HepG2 (cell line): ENCODE measurements around the gene PRSS48. TPM values are rescaled to one million over a fixed set of nuclear protein-coding genes. Genes with fewer than 3 reads are reported as not detected.
A peak's percentile ranks its signal among the peaks of the same experiment; 100 is the strongest.

Experiments
- CEBPG ChIP-seq: IDR thresholded peaks from 2 replicates; pipeline ENCODE4 v1.6.1; 2016
- EP300 ChIP-seq, 3 experiments: sonication (generic) in 1 of 3; formaldehyde crosslinking in 1 of 3; IDR thresholded peaks; 2 replicates each; pipeline versions ENCODE4 v1.5.1 to v1.6.1; 2011 to 2020; ENCODE audit warnings: low read depth in 2 of 3, low read length in 2 of 3, borderline replicate concordance in 1 of 3, improper control_type of control experiment in 1 of 3, mild to moderate bottlenecking in 1 of 3, missing genetic modification reagents in 1 of 3, moderate library complexity in 1 of 3
- ESRRA ChIP-seq: sonication (generic); formaldehyde crosslinking; IDR thresholded peaks from 2 replicates; pipeline ENCODE4 v1.5.1; 2020; ENCODE audit warnings: mild to moderate bottlenecking, low read depth, missing genetic modification reagents
- HNF4G ChIP-seq, 2 experiments: sonication (generic) in 1 of 2; formaldehyde crosslinking in 1 of 2; IDR thresholded peaks; 2 replicates each; pipeline versions ENCODE4 v1.4.0 to v1.6.1; 2011 to 2020; ENCODE audit warnings: borderline replicate concordance in 2 of 2, low read depth in 2 of 2, mild to moderate bottlenecking in 2 of 2, low read length in 1 of 2, missing genetic modification reagents in 1 of 2, moderate library complexity in 1 of 2
- KDM1A ChIP-seq: IDR thresholded peaks from 2 replicates; pipeline ENCODE4 v1.6.1; 2016; ENCODE audit warnings: missing compliant biosample characterization
- KDM5A ChIP-seq: fragments of 200-600 bp; sonication (generic); IDR thresholded peaks from 2 replicates; pipeline ENCODE4 v1.7.0; 2018; ENCODE audit warnings: antibody characterized with exemption, mild to moderate bottlenecking, low read length, borderline replicate concordance
- MIXL1 ChIP-seq: IDR thresholded peaks from 2 replicates; pipeline ENCODE4 v1.6.1; 2016
- NFE2L1 ChIP-seq: sonication (generic); formaldehyde crosslinking; IDR thresholded peaks from 2 replicates; pipeline ENCODE4 v1.4.0; 2020; ENCODE audit warnings: missing genetic modification reagents, mild to moderate bottlenecking, borderline replicate concordance
- POGZ ChIP-seq: sonication (generic); formaldehyde crosslinking; IDR thresholded peaks from 2 replicates; pipeline ENCODE4 v1.4.0; 2020; ENCODE audit warnings: mild to moderate bottlenecking, missing genetic modification reagents
- SIX1 ChIP-seq: sonication (generic); formaldehyde crosslinking; IDR thresholded peaks from 2 replicates; pipeline ENCODE4 v1.4.0; 2020; ENCODE audit warnings: missing genetic modification reagents, borderline replicate concordance
- SOX6 ChIP-seq, 2 experiments: fragments of 450-650 bp in 1 of 2; sonication (generic) in 1 of 2; formaldehyde crosslinking in 1 of 2; IDR thresholded peaks; 2 replicates each; pipeline versions ENCODE4 v1.4.0 to v1.6.1; 2017 to 2020; ENCODE audit warnings: antibody characterized with exemption in 1 of 2, mild to moderate bottlenecking in 1 of 2, missing genetic modification reagents in 1 of 2
- THRA ChIP-seq: sonication (generic); formaldehyde crosslinking; IDR thresholded peaks from 2 replicates; pipeline ENCODE4 v1.4.0; 2020; ENCODE audit warnings: missing genetic modification reagents, borderline replicate concordance
- TRIM24 ChIP-seq: sonication (generic); formaldehyde crosslinking; IDR thresholded peaks from 2 replicates; pipeline ENCODE4 v1.8.0; 2022; ENCODE audit warnings: mild to moderate bottlenecking, missing genetic modification reagents
- ZFP82 ChIP-seq: sonication (generic); formaldehyde crosslinking; IDR thresholded peaks from 2 replicates; pipeline ENCODE4 v1.5.1; 2020; ENCODE audit warnings: mild to moderate bottlenecking, missing genetic modification reagents, borderline replicate concordance
- ZMYM4 ChIP-seq: sonication (generic); formaldehyde crosslinking; IDR thresholded peaks from 2 replicates; pipeline ENCODE4 v1.8.1; 2023; ENCODE audit warnings: mild to moderate bottlenecking, missing genetic modification reagents
- ZNF644 ChIP-seq: IDR thresholded peaks from 2 replicates; pipeline ENCODE4 v1.6.1; 2016; ENCODE audit warnings: low read depth
- polyA plus RNA-seq, 8 experiments: library from polyadenylated mRNA; depleted of rRNA in 3 of 8; stranded (reverse) in 7 of 8; unstranded in 1 of 8; fragments of >200 nt; fragmentation: Illumina TruSeq in 4 of 8; extraction: Trizol in 4 of 8; gene quantifications; 2 replicates each; pipeline versions ENCODE4 v1.2.1 to v1.2.3, GENCODE V29; 2011 to 2016; ENCODE audit warnings: low read depth in 4 of 8, missing spikeins in 1 of 8, mixed read lengths in 1 of 8; ENCODE audit not compliant: insufficient read depth in 1 of 8
- total RNA-seq, 5 experiments: library from RNA; depleted of rRNA; stranded (reverse); fragments of >200 nt; fragmentation: Illumina TruSeq; extraction: Trizol; gene quantifications; 2 replicates each; pipeline ENCODE4 v1.2.3, GENCODE V29; 2016; ENCODE audit warnings: low read depth in 1 of 5
- TF ChIP-seq, protein P1 (sequence below): sonication (generic); formaldehyde crosslinking; IDR thresholded peaks from 2 replicates; pipeline ENCODE4 v1.5.1; 2020; ENCODE audit warnings: missing genetic modification reagents, mild to moderate bottlenecking, borderline replicate concordance
- TF ChIP-seq, protein P2 (sequence below): sonication (generic); formaldehyde crosslinking; IDR thresholded peaks from 2 replicates; pipeline ENCODE4 v1.4.0; 2020; ENCODE audit warnings: missing genetic modification reagents
- TF ChIP-seq, protein P3 (sequence below): sonication (generic); formaldehyde crosslinking; IDR thresholded peaks from 2 replicates; pipeline ENCODE4 v1.4.0; 2020; ENCODE audit warnings: missing genetic modification reagents
- TF ChIP-seq, protein P4 (sequence below): IDR thresholded peaks from 2 replicates; pipeline ENCODE4 v1.6.1; 2016; ENCODE audit warnings: low read depth

The PRSS48 gene
- total and polyA plus RNA-seq, 2 of the 13 experiments (the other 11 are each of a cell fraction or from before 2014, with no cell fraction given), result not detected

DNA sequence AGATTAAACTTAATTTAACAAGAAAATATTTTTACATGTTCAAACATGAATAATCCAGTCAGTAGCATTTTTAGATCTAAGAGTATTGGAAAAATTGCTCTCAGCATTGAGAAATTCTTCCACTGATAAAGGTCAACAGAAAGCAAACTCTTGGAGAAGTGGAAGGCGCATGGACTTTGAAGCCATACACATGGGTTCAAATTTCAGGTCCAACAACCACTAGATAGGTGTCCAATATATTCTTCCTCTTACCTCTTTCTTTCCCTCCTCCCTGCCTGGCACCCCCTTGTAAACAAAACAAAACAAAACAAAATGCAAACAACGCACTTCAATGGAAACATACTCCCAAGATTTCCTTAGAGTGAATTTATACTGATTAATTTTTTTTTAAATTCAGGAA, 28.4 kb upstream of the PRSS48 start (continued):
- TF ChIP-seq SOX6 (IDR thresholded peaks at IDR 0.05) (no peak), SOX6 (CRISPR knock-in tag; IDR thresholded peaks at IDR 0.05) (peak; percentile 49; the same call in 1 of the 2 replicates), CEBPG (peak; percentile 18; the same call in 1 of the 2 replicates), KDM1A (0 out of 2 replicates have a peak, but pooled peaks have one; percentile 31), KDM5A (no peak), EP300 (IDR thresholded peaks at IDR 0.05; ENCODE audit: low read depth in 2 of 2, low read length in 2 of 2) (peak in 1 of 2 experiments; percentile 53; a peak in 2 of 4 replicates), EP300 (CRISPR knock-in tag; IDR thresholded peaks at IDR 0.05; ENCODE audit: borderline replicate concordance) (no peak), ZMYM4 (CRISPR knock-in tag) (0 out of 2 replicates have a peak, but pooled peaks have one; percentile 18), ESRRA (CRISPR knock-in tag) (0 out of 2 replicates have a peak, but pooled peaks have one; percentile 43), TRIM24 (CRISPR knock-in tag) (0 out of 2 replicates have a peak, but pooled peaks have one; percentile 39), MIXL1 (0 out of 2 replicates have a peak, but pooled peaks have one; percentile 23), POGZ (peak; percentile 81), SIX1 (CRISPR knock-in tag) (peak; percentile 79; the same call in 1 of the 2 replicates), NFE2L1 (no peak), ZNF644 (CRISPR knock-in tag) (peak; percentile 80), ZFP82 (CRISPR knock-in tag) (no peak), THRA (CRISPR knock-in tag) (0 out of 2 replicates have a peak, but pooled peaks have one; percentile 38), HNF4G (IDR thresholded peaks at IDR 0.05; ENCODE audit: borderline replicate concordance, low read depth, low read length) (peak; percentile 78), HNF4G (CRISPR knock-in tag; IDR thresholded peaks at IDR 0.05; ENCODE audit: borderline replicate concordance, low read depth) (peak; percentile 31; the same call in 1 of the 2 replicates)
- TF ChIP-seq, protein P1, sequence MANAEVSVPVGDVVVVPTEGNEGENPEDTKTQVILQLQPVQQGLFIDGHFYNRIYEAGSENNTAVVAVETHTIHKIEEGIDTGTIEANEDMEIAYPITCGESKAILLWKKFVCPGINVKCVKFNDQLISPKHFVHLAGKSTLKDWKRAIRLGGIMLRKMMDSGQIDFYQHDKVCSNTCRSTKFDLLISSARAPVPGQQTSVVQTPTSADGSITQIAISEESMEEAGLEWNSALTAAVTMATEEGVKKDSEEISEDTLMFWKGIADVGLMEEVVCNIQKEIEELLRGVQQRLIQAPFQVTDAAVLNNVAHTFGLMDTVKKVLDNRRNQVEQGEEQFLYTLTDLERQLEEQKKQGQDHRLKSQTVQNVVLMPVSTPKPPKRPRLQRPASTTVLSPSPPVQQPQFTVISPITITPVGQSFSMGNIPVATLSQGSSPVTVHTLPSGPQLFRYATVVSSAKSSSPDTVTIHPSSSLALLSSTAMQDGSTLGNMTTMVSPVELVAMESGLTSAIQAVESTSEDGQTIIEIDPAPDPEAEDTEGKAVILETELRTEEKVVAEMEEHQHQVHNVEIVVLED (CRISPR knock-in tag), result no peak
- TF ChIP-seq, protein P2, sequence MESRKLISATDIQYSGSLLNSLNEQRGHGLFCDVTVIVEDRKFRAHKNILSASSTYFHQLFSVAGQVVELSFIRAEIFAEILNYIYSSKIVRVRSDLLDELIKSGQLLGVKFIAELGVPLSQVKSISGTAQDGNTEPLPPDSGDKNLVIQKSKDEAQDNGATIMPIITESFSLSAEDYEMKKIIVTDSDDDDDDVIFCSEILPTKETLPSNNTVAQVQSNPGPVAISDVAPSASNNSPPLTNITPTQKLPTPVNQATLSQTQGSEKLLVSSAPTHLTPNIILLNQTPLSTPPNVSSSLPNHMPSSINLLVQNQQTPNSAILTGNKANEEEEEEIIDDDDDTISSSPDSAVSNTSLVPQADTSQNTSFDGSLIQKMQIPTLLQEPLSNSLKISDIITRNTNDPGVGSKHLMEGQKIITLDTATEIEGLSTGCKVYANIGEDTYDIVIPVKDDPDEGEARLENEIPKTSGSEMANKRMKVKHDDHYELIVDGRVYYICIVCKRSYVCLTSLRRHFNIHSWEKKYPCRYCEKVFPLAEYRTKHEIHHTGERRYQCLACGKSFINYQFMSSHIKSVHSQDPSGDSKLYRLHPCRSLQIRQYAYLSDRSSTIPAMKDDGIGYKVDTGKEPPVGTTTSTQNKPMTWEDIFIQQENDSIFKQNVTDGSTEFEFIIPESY, result peak; percentile 72
- TF ChIP-seq, protein P3, sequence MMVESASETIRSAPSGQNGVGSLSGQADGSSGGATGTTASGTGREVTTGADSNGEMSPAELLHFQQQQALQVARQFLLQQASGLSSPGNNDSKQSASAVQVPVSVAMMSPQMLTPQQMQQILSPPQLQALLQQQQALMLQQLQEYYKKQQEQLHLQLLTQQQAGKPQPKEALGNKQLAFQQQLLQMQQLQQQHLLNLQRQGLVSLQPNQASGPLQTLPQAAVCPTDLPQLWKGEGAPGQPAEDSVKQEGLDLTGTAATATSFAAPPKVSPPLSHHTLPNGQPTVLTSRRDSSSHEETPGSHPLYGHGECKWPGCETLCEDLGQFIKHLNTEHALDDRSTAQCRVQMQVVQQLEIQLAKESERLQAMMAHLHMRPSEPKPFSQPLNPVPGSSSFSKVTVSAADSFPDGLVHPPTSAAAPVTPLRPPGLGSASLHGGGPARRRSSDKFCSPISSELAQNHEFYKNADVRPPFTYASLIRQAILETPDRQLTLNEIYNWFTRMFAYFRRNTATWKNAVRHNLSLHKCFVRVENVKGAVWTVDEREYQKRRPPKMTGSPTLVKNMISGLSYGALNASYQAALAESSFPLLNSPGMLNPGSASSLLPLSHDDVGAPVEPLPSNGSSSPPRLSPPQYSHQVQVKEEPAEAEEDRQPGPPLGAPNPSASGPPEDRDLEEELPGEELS (CRISPR knock-in tag), result 0 out of 2 replicates have a peak, but pooled peaks have one; percentile 23
- TF ChIP-seq, protein P4, sequence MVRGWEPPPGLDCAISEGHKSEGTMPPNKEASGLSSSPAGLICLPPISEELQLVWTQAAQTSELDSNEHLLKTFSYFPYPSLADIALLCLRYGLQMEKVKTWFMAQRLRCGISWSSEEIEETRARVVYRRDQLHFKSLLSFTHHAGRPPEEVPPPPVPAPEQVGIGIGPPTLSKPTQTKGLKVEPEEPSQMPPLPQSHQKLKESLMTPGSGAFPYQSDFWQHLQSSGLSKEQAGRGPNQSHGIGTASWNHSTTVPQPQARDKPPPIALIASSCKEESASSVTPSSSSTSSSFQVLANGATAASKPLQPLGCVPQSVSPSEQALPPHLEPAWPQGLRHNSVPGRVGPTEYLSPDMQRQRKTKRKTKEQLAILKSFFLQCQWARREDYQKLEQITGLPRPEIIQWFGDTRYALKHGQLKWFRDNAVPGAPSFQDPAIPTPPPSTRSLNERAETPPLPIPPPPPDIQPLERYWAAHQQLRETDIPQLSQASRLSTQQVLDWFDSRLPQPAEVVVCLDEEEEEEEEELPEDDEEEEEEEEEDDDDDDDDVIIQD, result peak; percentile 76; the same call in 1 of the 2 replicates
